GM12892 (cell line): ENCODE data around the gene TEX9.

Experiments used
- DNase-seq: peaks from one replicate; pipeline ENCODE4 v3.0.0; 2011; ENCODE audit not compliant: insufficient read length
- FAIRE-seq: peaks from 2 replicates; lab custom pipeline; 2011; peaks lifted over from hg19 to GRCh38; lab: Jason Lieb, UNC
- POLR2A ChIP-seq: IDR thresholded peaks from 2 replicates; pipeline ENCODE4 v1.6.1; 2011; ENCODE audit warnings: low read depth, low read length, control low read depth
- POLR2AphosphoS5 ChIP-seq: IDR thresholded peaks from 2 replicates; pipeline ENCODE4 v1.6.1; 2011; ENCODE audit warnings: low read depth, low read length, control low read depth
- TAF1 ChIP-seq: IDR thresholded peaks from 2 replicates; pipeline ENCODE4 v1.6.1; 2011; ENCODE audit warnings: low read depth, mild to moderate bottlenecking, control low read depth, low read length, borderline replicate concordance

Gene TEX9

GRCh38 chr15:56460071-56460470 is 94.8 kb downstream of the TEX9 start:
- TF ChIP-seq TAF1 (no peak), POLR2AphosphoS5 (no peak)
- FAIRE-seq (no peak), DNase-seq (no peak)

GRCh38 chr15:56460947-56461346 is 95.7 kb downstream of the TEX9 start:
- FAIRE-seq: no peak

GRCh38 chr15:56464893-56465520 is 99.8 kb downstream of the TEX9 start, which contains the start of gene MNS1:
MNS1 (minus strand) TSS chr15:56465137; CDS start chr15:56464972, 165 bp downstream.
- TF ChIP-seq POLR2A: peak; percentile 55; the same call in 1 of the 2 replicates
- no peak for TF ChIP-seq TAF1
- TF ChIP-seq POLR2AphosphoS5: peak; percentile 77
- DNase-seq: peak; percentile 69
- peak; percentile 99 for FAIRE-seq

More at GRCh38 chr15:56460947-56461346, 95.7 kb downstream of the TEX9 start:
- DNase-seq: no peak
- TF ChIP-seq POLR2AphosphoS5 (no peak), POLR2A (no peak), TAF1 (no peak)

- peak; percentile 27 for FAIRE-seq
- no peak for DNase-seq
- TF ChIP-seq POLR2AphosphoS5 (no peak), POLR2A (no peak), TAF1 (no peak)
These were observed 102.4 kb downstream of the TEX9 start for GRCh38 chr15:56467616-56468015.

DNA sequence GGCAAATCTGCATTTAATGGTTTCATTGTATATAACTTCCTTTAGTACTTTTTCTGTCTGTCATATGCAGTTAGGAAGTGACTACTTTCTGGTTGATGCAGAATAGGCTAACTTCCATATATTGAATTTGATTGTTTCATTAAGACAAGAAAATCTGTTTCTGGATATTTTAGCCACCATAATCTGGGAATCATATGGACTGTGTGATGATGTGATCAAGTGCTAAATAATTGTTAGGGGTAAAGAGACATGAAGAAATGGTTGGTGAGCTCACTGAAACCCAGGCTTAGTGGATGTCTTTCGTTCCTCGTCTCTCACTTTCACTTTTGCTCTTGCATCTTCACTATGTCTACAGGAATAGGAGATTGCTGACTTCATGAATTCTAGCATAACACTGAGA is 103.2 kb downstream of the TEX9 start:
- peak; percentile 58 for FAIRE-seq
- no peak for DNase-seq
- TF ChIP-seq POLR2A (no peak), POLR2AphosphoS5 (no peak), TAF1 (no peak)

DNA sequence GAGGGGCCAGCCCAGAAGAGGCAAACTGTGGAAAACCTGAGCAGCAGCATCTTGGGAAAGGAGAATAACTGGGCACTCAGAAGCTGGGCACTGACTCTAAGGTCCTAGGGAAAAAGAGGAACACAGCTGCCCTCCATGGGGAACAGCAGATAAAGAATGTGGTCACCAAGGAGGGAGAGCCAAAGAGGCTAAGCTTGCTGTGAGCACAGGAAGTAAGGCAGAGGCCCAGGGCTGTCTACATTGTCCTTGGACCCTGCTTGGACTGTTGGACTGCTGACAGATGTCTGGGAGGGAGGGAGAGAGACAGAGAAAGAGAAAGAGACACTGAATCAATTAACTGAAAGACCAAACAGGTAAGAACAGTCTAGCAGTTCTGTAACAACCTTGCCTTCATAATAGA is 104.3 kb downstream of the TEX9 start:
- TF ChIP-seq TAF1 (no peak), POLR2AphosphoS5 (no peak), POLR2A (no peak)
- DNase-seq (no peak), FAIRE-seq (no peak)

DNA sequence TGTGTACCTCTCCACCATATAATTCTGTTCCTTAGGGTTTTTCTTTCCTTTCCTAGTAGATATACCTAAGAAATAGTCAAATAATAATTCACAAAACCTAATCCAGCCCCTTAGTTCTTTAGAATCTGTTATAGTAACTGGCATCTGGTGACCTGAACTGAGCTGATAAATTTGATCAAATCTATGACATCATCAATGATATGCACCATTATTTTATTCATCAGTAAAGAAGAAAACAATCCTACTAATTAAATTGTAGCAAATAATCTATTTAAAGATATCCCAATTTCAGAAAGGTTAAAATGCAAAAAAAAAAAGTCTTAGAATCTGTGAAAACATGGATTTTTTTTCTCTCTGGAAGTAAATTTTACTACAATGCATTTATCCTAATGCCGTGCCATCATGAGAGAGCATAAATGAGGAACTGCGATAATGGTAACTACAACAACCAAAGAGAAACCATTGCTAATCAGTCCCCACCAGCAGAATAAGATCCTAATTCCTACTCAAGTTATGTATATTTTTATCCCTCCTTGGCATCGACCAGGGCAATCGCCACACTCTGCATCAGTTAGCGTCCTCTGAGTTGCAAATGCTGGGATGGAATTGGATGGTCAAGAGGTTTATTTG is 106.3 kb downstream of the TEX9 start:
- TF ChIP-seq POLR2AphosphoS5 (no peak), TAF1 (no peak), POLR2A (no peak)
- FAIRE-seq (no peak), DNase-seq (no peak)

DNA sequence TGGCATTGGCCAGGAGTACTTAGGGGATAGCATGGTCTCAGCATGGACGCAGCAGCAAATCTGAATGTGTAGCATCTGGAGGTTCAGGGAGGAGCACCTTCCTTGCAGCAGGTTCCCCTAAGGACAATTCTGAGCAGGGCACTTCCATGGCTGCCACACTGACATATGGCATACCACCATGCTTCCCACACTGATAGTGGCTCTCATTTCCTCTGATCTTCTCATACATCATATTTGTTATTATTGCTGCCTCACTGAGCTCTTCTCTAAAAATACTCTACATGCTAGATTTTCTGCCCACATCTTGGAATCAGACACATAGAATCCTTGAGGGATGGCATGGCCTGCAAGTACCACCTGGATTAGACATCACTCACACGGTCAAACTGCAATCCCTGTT is 107.1 kb downstream of the TEX9 start:
- TF ChIP-seq TAF1 (no peak), POLR2AphosphoS5 (no peak), POLR2A (no peak)
- FAIRE-seq: no peak
- no peak for DNase-seq

DNA sequence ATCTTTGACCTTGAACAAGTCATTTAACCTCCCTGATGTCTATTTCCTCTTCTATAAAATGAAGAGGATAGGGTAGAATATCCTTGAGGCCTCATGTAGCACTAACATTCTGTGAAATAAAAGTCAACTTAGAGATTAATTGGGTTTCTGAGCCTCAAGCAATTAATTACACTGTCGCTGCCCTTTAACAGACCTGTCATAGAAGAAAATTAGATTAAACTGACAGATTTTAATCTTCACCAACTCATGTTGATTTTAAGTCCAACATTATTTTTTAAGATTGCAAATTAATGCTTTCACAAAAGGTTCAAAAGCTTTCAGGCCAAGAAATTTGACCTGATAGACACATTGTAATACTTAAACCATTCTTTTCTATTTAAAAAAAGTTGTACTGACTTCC is 107.8 kb downstream of the TEX9 start:
- no peak for FAIRE-seq
- DNase-seq: no peak
- TF ChIP-seq POLR2AphosphoS5 (no peak), TAF1 (no peak), POLR2A (no peak)

DNA sequence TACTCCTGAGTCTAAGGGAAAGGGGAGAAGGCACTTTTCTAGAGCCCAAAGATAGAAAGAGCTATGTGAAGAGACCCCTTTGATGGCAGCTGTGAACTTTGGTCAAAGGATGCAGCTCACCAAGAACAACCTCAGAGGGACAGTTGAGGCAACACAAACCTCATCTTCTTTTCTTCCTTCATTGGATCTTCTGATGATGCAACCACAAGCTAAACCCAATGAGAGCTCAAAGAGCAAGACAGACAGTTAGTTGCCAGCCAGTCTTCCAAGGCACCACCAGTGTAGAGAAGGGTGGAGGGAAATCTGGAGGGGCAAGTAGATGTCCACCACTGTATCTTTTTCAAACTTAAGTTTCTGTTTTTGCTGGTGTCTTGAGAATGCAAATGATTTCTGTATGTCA is 110.1 kb downstream of the TEX9 start:
- DNase-seq: no peak
- FAIRE-seq: no peak
- TF ChIP-seq POLR2AphosphoS5 (no peak), TAF1 (no peak), POLR2A (no peak)
